ENCODE results near the gene NDUFA6. TPM values are rescaled to one million over a fixed set of nuclear protein-coding genes. Genes with fewer than 3 reads are reported as not detected.
"Not testable (repeated sequence)": the region's sequence is repeated elsewhere in the genome, so short reads cannot be mapped to it uniquely, and the experiment has no call there.

NDUFA6 gene
- total and polyA plus RNA-seq, 4 donors: 43.7 to 235 (median 56.6) TPM

- 11% methylated on average over 1 of the region's 7 CpGs for WGBS
- H3K27me3 ChIP-seq (ENCODE audit: control insufficient read depth in 4 of 4, insufficient read depth in 4 of 4, low read length in 3 of 4); H3K9me3 ChIP-seq (ENCODE audit: control insufficient read depth in 4 of 4, low read length in 3 of 4); DNase-seq (ENCODE audit: low spot score); H3K36me3 ChIP-seq (ENCODE audit: control insufficient read depth in 4 of 4, insufficient read depth in 3 of 4, low read depth in 1 of 4, low read length in 3 of 4): not testable (repeated sequence)
- H3K4me3 ChIP-seq (ENCODE audit: low read depth in 1 of 3, low read length in 3 of 3): peak overlapping the region; percentile 20 to 75 (median 55)
- peak overlapping the region; percentile 43 to 58 for H3K9ac ChIP-seq (ENCODE audit: low read depth in 1 of 2, low read length in 2 of 2)
- H3K27ac ChIP-seq (ENCODE audit: low read depth in 1 of 2, low read length in 2 of 2): peak overlapping the region; percentile 98 to 99
- H3K4me1 ChIP-seq (ENCODE audit: control insufficient read depth in 4 of 4, insufficient read depth in 4 of 4, low read length in 3 of 4): peaks cover 16 to 34% (median 25%) of the 10 kb centered on the region in 4 donors
Measured at GRCh38 chr22:42130182-42130581, 39.6 kb upstream of the NDUFA6 start.

GRCh38 chr22:42128776-42129694, 38.5 kb upstream of the NDUFA6 start:
- not testable (repeated sequence) for DNase-seq (ENCODE audit: low spot score); H3K9me3 ChIP-seq (ENCODE audit: control insufficient read depth in 4 of 4, low read length in 3 of 4); H3K27me3 ChIP-seq (ENCODE audit: control insufficient read depth in 4 of 4, insufficient read depth in 4 of 4, low read length in 3 of 4); H3K36me3 ChIP-seq (ENCODE audit: control insufficient read depth in 4 of 4, insufficient read depth in 3 of 4, low read depth in 1 of 4, low read length in 3 of 4)
- peak in 1 of 2 donors; percentile 42 for TF ChIP-seq RXRA (IDR thresholded peaks at IDR 0.05)
- peak in 1 of 2 donors; percentile 33 for TF ChIP-seq HNF4A (conservative IDR thresholded peaks at IDR 0.05)
- peak; percentile 16 for TF ChIP-seq YY1 (IDR thresholded peaks at IDR 0.05)
- TF ChIP-seq MAX (IDR thresholded peaks at IDR 0.05): peak; percentile 36
- Histone ChIP-seq H3K27ac (ENCODE audit: low read depth in 1 of 2, low read length in 2 of 2) (peak overlapping the region; percentile 39 to 88), H3K4me1 (ENCODE audit: control insufficient read depth in 4 of 4, insufficient read depth in 4 of 4, low read length in 3 of 4) (peaks cover 16 to 30% (median 22%) of the 10 kb centered on the region in 4 donors), H3K9ac (ENCODE audit: low read depth in 1 of 2, low read length in 2 of 2) (peak overlapping the region in 1 of 2 donors; percentile 18), H3K4me3 (ENCODE audit: low read depth in 1 of 3, low read length in 3 of 3) (peak overlapping the region; percentile 24 to 85 (median 65))
- 36% methylated on average over 65 of the region's 65 CpGs for WGBS

- H3K27me3 ChIP-seq (ENCODE audit: control insufficient read depth in 4 of 4, insufficient read depth in 4 of 4, low read length in 3 of 4); H3K36me3 ChIP-seq (ENCODE audit: control insufficient read depth in 4 of 4, insufficient read depth in 3 of 4, low read depth in 1 of 4, low read length in 3 of 4); H3K4me3 ChIP-seq (ENCODE audit: low read depth in 1 of 3, low read length in 3 of 3); DNase-seq (ENCODE audit: low spot score); H3K27ac ChIP-seq (ENCODE audit: low read depth in 1 of 2, low read length in 2 of 2); H3K9me3 ChIP-seq (ENCODE audit: control insufficient read depth in 4 of 4, low read length in 3 of 4); H3K9ac ChIP-seq (ENCODE audit: low read depth in 1 of 2, low read length in 2 of 2): not testable (repeated sequence)
- 87% methylated on average over 13 of the region's 13 CpGs for WGBS
- peaks cover 16 to 26% (median 20%) of the 10 kb centered on the region in 4 donors for H3K4me1 ChIP-seq (ENCODE audit: control insufficient read depth in 4 of 4, insufficient read depth in 4 of 4, low read length in 3 of 4)
Measured at GRCh38 chr22:42128007-42128406, 37.4 kb upstream of the NDUFA6 start.

GRCh38 chr22:42127606-42128005, 37.0 kb upstream of the NDUFA6 start:
- no peaks in the 10 kb centered on the region for H3K9me3 ChIP-seq (ENCODE audit: control insufficient read depth in 4 of 4, low read length in 3 of 4)
- WGBS: 92% methylated on average over 16 of the region's 16 CpGs
- DNase-seq (ENCODE audit: low spot score): no peak
- H3K4me1 ChIP-seq (ENCODE audit: control insufficient read depth in 4 of 4, insufficient read depth in 4 of 4, low read length in 3 of 4): peaks cover 13 to 23% (median 19%) of the 10 kb centered on the region in 4 donors
- peaks cover 6 to 9% (median 7%) of the 10 kb centered on the region in 4 donors for H3K36me3 ChIP-seq (ENCODE audit: control insufficient read depth in 4 of 4, insufficient read depth in 3 of 4, low read depth in 1 of 4, low read length in 3 of 4)
- H3K9ac ChIP-seq (ENCODE audit: low read depth in 1 of 2, low read length in 2 of 2): no peak overlapping the region
- H3K27me3 ChIP-seq (ENCODE audit: control insufficient read depth in 4 of 4, insufficient read depth in 4 of 4, low read length in 3 of 4): no peaks in the 10 kb centered on the region
- no peak overlapping the region for H3K4me3 ChIP-seq (ENCODE audit: low read depth in 1 of 3, low read length in 3 of 3)
- H3K27ac ChIP-seq (ENCODE audit: low read depth in 1 of 2, low read length in 2 of 2): no peak overlapping the region
- TF ChIP-seq HNF4G (IDR thresholded peaks at IDR 0.05) (no peak), FOXA1 (IDR thresholded peaks at IDR 0.05) (no peak), TAF1 (conservative IDR thresholded peaks at IDR 0.05) (no peak), NR2F2 (IDR thresholded peaks at IDR 0.05) (no peak), ZBTB33 (IDR thresholded peaks at IDR 0.05) (no peak), ATF3 (IDR thresholded peaks at IDR 0.05) (no peak), GABPA (IDR thresholded peaks at IDR 0.05 in 1 of 2, conservative IDR thresholded peaks at IDR 0.05 in 1 of 2) (no peak), YY1 (IDR thresholded peaks at IDR 0.05) (no peak), CTCF (IDR thresholded peaks at IDR 0.05; ENCODE audit: low read depth, low read length, missing input control) (no peak), HNF4A (conservative IDR thresholded peaks at IDR 0.05) (no peak), MAX (IDR thresholded peaks at IDR 0.05) (no peak), EGR1 (IDR thresholded peaks at IDR 0.05; ENCODE audit: low read depth in 2 of 2) (no peak), FOXA2 (IDR thresholded peaks at IDR 0.05) (no peak)

- WGBS: no CpG with 5 or more reads among the region's 4 CpGs
- not testable (repeated sequence) for H3K9me3 ChIP-seq (ENCODE audit: control insufficient read depth in 4 of 4, low read length in 3 of 4); H3K27ac ChIP-seq (ENCODE audit: low read depth in 1 of 2, low read length in 2 of 2); H3K4me3 ChIP-seq (ENCODE audit: low read depth in 1 of 3, low read length in 3 of 3); H3K36me3 ChIP-seq (ENCODE audit: control insufficient read depth in 4 of 4, insufficient read depth in 3 of 4, low read depth in 1 of 4, low read length in 3 of 4); H3K27me3 ChIP-seq (ENCODE audit: control insufficient read depth in 4 of 4, insufficient read depth in 4 of 4, low read length in 3 of 4); H3K4me1 ChIP-seq (ENCODE audit: control insufficient read depth in 4 of 4, insufficient read depth in 4 of 4, low read length in 3 of 4); H3K9ac ChIP-seq (ENCODE audit: low read depth in 1 of 2, low read length in 2 of 2); DNase-seq (ENCODE audit: low spot score)
Measured at GRCh38 chr22:42123529-42123928, 33.0 kb upstream of the NDUFA6 start.

Data from liver (tissue), 9 donors.